ENCODE measurements around the gene HCK.

- TF ChIP-seq EP300 (IDR thresholded peaks at IDR 0.05) (no peak), CTCF (IDR thresholded peaks at IDR 0.05) (no peak)
Measured at GRCh38 chr20:32078791-32079190, 26.7 kb downstream of the HCK start.

Data from sigmoid colon (tissue), 4 donors.